ENCODE results near the gene CSTA. TPM values are rescaled to one million over a fixed set of nuclear protein-coding genes. Genes with fewer than 3 reads are reported as not detected.

CSTA gene
- total RNA-seq, 1 experiment from 2014 or later = not detected

- no peak overlapping the region for H3K27ac ChIP-seq (ENCODE audit: low read length)
- ChIA-PET CTCF (interaction anchor here (0.7 kb wide), 1 partner anchor 37 kb away, joined by 4 read pairs; no protein-coding TSS in a partner anchor), POLR2A (ENCODE audit: unreplicated experiment) (interaction anchor here (0.7 kb wide), 1 partner anchor 1239 kb away, joined by 8 read pairs; no protein-coding TSS in a partner anchor)
- no peaks in the 10 kb centered on the region for H3K9me2 ChIP-seq (replicated peaks; ENCODE audit: low read length)
- DNase-seq (peak; percentile 49), ATAC-seq (peak; percentile 49; the same call in 1 of the 2 replicates)
- H3K9me3 ChIP-seq (ENCODE audit: low read length) = peaks cover 4% of the 10 kb centered on the region; the same call in 1 of the 2 replicates
- no peaks in the 10 kb centered on the region for H4K20me1 ChIP-seq (ENCODE audit: low read length)
- H3K9ac ChIP-seq (ENCODE audit: low read length) = no peak overlapping the region
- H3K4me1 ChIP-seq (ENCODE audit: insufficient read depth, low read length) = no peaks in the 10 kb centered on the region; the same call in 1 of the 2 replicates
- H3K79me2 ChIP-seq (ENCODE audit: low read length) = no peaks in the 10 kb centered on the region
- H3K27me3 ChIP-seq (ENCODE audit: low read length) = no peaks in the 10 kb centered on the region
- H3F3A ChIP-seq (ENCODE audit: low read length, unreplicated experiment) = no peaks in the 10 kb centered on the region
- H3K36me3 ChIP-seq (ENCODE audit: low read depth, low read length) = no peaks in the 10 kb centered on the region
- no peak overlapping the region for H3K4me2 ChIP-seq (ENCODE audit: low read length)
- TF ChIP-seq, protein P1, sequence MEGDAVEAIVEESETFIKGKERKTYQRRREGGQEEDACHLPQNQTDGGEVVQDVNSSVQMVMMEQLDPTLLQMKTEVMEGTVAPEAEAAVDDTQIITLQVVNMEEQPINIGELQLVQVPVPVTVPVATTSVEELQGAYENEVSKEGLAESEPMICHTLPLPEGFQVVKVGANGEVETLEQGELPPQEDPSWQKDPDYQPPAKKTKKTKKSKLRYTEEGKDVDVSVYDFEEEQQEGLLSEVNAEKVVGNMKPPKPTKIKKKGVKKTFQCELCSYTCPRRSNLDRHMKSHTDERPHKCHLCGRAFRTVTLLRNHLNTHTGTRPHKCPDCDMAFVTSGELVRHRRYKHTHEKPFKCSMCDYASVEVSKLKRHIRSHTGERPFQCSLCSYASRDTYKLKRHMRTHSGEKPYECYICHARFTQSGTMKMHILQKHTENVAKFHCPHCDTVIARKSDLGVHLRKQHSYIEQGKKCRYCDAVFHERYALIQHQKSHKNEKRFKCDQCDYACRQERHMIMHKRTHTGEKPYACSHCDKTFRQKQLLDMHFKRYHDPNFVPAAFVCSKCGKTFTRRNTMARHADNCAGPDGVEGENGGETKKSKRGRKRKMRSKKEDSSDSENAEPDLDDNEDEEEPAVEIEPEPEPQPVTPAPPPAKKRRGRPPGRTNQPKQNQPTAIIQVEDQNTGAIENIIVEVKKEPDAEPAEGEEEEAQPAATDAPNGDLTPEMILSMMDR (conservative IDR thresholded peaks at IDR 0.05; ENCODE audit: low read depth, low read length) = no peak
- TF ChIP-seq EZH2 (IDR thresholded peaks at IDR 0.05; ENCODE audit: low read length, unreplicated experiment) = no peak
- no peak for TF ChIP-seq EZH2phosphoT487 (IDR thresholded peaks at IDR 0.05; ENCODE audit: borderline replicate concordance, low read length)
- no TSS peak for BruUV-seq (replicated peaks)
- intact Hi-C loops (cut with micrococcal nuclease) = no loop called here
- H2AFZ ChIP-seq (ENCODE audit: low read length) = no peak overlapping the region
- no peak overlapping the region for H3K4me3 ChIP-seq (ENCODE audit: low read length)
Observed at GRCh38 chr3:122343654-122344053, 18.6 kb downstream of the CSTA start.

- H2AFZ ChIP-seq (ENCODE audit: low read length) = no peak overlapping the region
- H3K27me3 ChIP-seq (ENCODE audit: low read length) = no peaks in the 10 kb centered on the region
- peaks cover 13% of the 10 kb centered on the region for H3K4me1 ChIP-seq (ENCODE audit: insufficient read depth, low read length)
- no peak overlapping the region for H3K9ac ChIP-seq (ENCODE audit: low read length)
- no peak overlapping the region for H3K4me2 ChIP-seq (ENCODE audit: low read length)
- intact Hi-C loops (cut with micrococcal nuclease) = no loop called here
- no peak overlapping the region for H3K4me3 ChIP-seq (ENCODE audit: low read length)
- H3K36me3 ChIP-seq (ENCODE audit: low read depth, low read length) = no peaks in the 10 kb centered on the region
- no peaks in the 10 kb centered on the region for H3F3A ChIP-seq (ENCODE audit: low read length, unreplicated experiment)
- no peak overlapping the region for H3K27ac ChIP-seq (ENCODE audit: low read length)
- H3K9me2 ChIP-seq (replicated peaks; ENCODE audit: low read length) = no peaks in the 10 kb centered on the region
- ChIA-PET POLR2A (ENCODE audit: unreplicated experiment) (no interaction called here), CTCF (interaction anchor here (0.6 to 3.1 kb wide), 2 partner anchors 43 to 615 kb away, joined by 3 to 37 read pairs; no protein-coding TSS in a partner anchor)
- BruUV-seq (replicated peaks) = no TSS peak
- H3K9me3 ChIP-seq (ENCODE audit: low read length) = no peaks in the 10 kb centered on the region
- H4K20me1 ChIP-seq (ENCODE audit: low read length) = no peaks in the 10 kb centered on the region
- ATAC-seq = no peak
- H3K79me2 ChIP-seq (ENCODE audit: low read length) = no peaks in the 10 kb centered on the region
- no peak for DNase-seq
- TF ChIP-seq EZH2 (IDR thresholded peaks at IDR 0.05; ENCODE audit: low read length, unreplicated experiment) (no peak), EZH2phosphoT487 (IDR thresholded peaks at IDR 0.05; ENCODE audit: borderline replicate concordance, low read length) (no peak)
- TF ChIP-seq, protein P1 (conservative IDR thresholded peaks at IDR 0.05; ENCODE audit: low read depth, low read length) = no peak
Observed at GRCh38 chr3:122349171-122349570, 24.1 kb downstream of the CSTA start.

DNA sequence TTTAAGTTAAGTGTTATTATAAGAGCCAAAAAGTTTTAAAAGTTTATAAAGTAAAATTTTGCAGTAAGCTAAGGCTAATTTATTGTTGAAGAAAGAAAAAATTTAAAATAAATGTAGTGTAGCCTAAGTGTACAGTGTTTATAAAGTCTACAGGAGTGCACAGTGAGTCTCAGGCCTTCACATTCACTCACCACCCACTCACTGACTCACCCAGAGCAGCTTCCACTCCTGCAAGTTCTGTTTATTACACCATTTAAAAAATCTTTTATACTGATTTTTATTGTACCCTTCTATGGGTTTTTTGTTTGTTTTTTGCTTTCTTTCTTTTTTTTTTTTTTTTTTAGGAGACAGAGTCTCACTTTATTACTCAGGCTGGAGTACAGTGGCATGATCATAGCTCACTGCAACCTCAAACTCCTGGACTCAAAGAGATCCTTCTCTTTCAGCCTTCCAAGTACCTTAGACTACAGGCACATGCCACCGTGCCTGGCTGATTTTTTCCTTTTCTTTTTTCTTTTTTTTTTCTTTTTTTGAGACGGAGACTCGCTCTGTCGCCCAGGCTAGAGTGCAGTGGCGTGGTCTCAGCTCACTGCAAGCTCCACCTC is 25.9 kb downstream of the CSTA start:
- no TSS peak for BruUV-seq (replicated peaks)
- Histone ChIP-seq H3K9ac (ENCODE audit: low read length) (no peak overlapping the region), H3K4me2 (ENCODE audit: low read length) (no peak overlapping the region), H3F3A (ENCODE audit: low read length, unreplicated experiment) (no peaks in the 10 kb centered on the region), H3K9me2 (replicated peaks; ENCODE audit: low read length) (no peaks in the 10 kb centered on the region), H3K36me3 (ENCODE audit: low read depth, low read length) (no peaks in the 10 kb centered on the region), H3K79me2 (ENCODE audit: low read length) (no peaks in the 10 kb centered on the region), H3K9me3 (ENCODE audit: low read length) (no peaks in the 10 kb centered on the region), H4K20me1 (ENCODE audit: low read length) (no peaks in the 10 kb centered on the region), H3K27me3 (ENCODE audit: low read length) (no peaks in the 10 kb centered on the region), H3K4me3 (ENCODE audit: low read length) (no peak overlapping the region), H3K27ac (ENCODE audit: low read length) (no peak overlapping the region), H3K4me1 (ENCODE audit: insufficient read depth, low read length) (peaks cover 13% of the 10 kb centered on the region), H2AFZ (ENCODE audit: low read length) (no peak overlapping the region)
- TF ChIP-seq EZH2 (IDR thresholded peaks at IDR 0.05; ENCODE audit: low read length, unreplicated experiment) (no peak), EZH2phosphoT487 (IDR thresholded peaks at IDR 0.05; ENCODE audit: borderline replicate concordance, low read length) (no peak)
- TF ChIP-seq, protein P1 (conservative IDR thresholded peaks at IDR 0.05; ENCODE audit: low read depth, low read length) = no peak
- intact Hi-C loops (cut with micrococcal nuclease) = loop anchor here (10.0 kb wide), 1 partner anchor 376 kb away; no protein-coding TSS in a partner anchor
- ChIA-PET POLR2A (ENCODE audit: unreplicated experiment) (interaction anchor here (0.6 to 0.7 kb wide), 3 partner anchors 9 to 45 kb away, joined by 3 to 6 read pairs (median 6); no protein-coding TSS in a partner anchor), CTCF (interaction anchor here (0.6 to 3.1 kb wide), 4 partner anchors 34 to 1933 kb away, joined by 3 to 37 read pairs (median 3); no protein-coding TSS in a partner anchor)
- DNase-seq (peak; percentile 27), ATAC-seq (peak; percentile 86)

Data from PC-3 (cell line).